GM18519 (cell line): ENCODE measurements around the gene SRPK2.
"Not testable (repeated sequence)": the region's sequence is repeated elsewhere in the genome, so short reads cannot be mapped to it uniquely, and the experiment has no call there.

ENCODE experiments used
- ATAC-seq: cut with Tn5 transposase; IDR thresholded peaks from one replicate; pipeline ENCODE4 v1.9.1; 2021; ENCODE audit warnings: mild to moderate bottlenecking, moderate library complexity; ENCODE audit not compliant: unreplicated experiment, low FRiP score

The SRPK2 gene

GRCh38 chr7:105232829-105233291 lies 155.9 kb downstream of the SRPK2 start:
- ATAC-seq = not testable (repeated sequence)

GRCh38 chr7:105230486-105230885 lies 158.2 kb downstream of the SRPK2 start:
- ATAC-seq = no peak

GRCh38 chr7:105229641-105230040 lies 159.1 kb downstream of the SRPK2 start:
- ATAC-seq = no peak

- ATAC-seq = no peak
Observed at GRCh38 chr7:105228555-105228954, 160.2 kb downstream of the SRPK2 start.

GRCh38 chr7:105227391-105227790 lies 161.3 kb downstream of the SRPK2 start:
- no peak for ATAC-seq

- ATAC-seq = peak; percentile 64
Observed at GRCh38 chr7:105224884-105225651, 163.7 kb downstream of the SRPK2 start.

GRCh38 chr7:105222953-105223352 lies 165.8 kb downstream of the SRPK2 start:
- ATAC-seq = no peak

- ATAC-seq = no peak
Observed at GRCh38 chr7:105219771-105220160, 169.0 kb downstream of the SRPK2 start.

GRCh38 chr7:105218939-105219770 lies 169.6 kb downstream of the SRPK2 start:
- no peak for ATAC-seq

- no peak for ATAC-seq
Observed at GRCh38 chr7:105218215-105218614, 170.5 kb downstream of the SRPK2 start.

- no peak for ATAC-seq
Observed at GRCh38 chr7:105216786-105217185, 171.9 kb downstream of the SRPK2 start.

GRCh38 chr7:105215821-105216220 lies 172.9 kb downstream of the SRPK2 start:
- ATAC-seq = no peak

- no peak for ATAC-seq
Observed at GRCh38 chr7:105215182-105215581, 173.5 kb downstream of the SRPK2 start.

GRCh38 chr7:105213611-105214010 lies 175.1 kb downstream of the SRPK2 start:
- no peak for ATAC-seq

GRCh38 chr7:105212212-105212611 lies 176.5 kb downstream of the SRPK2 start:
- no peak for ATAC-seq

GRCh38 chr7:105210721-105211205 lies 178.0 kb downstream of the SRPK2 start:
- ATAC-seq = peak; percentile 79

GRCh38 chr7:105209870-105210269 lies 178.9 kb downstream of the SRPK2 start:
- no peak for ATAC-seq

- no peak for ATAC-seq
Observed at GRCh38 chr7:105209433-105209832, 179.3 kb downstream of the SRPK2 start.

GRCh38 chr7:105206985-105207384 lies 181.7 kb downstream of the SRPK2 start:
- ATAC-seq = no peak

- no peak for ATAC-seq
Observed at GRCh38 chr7:105205592-105206237, 183.0 kb downstream of the SRPK2 start.

GRCh38 chr7:105204953-105205352 lies 183.8 kb downstream of the SRPK2 start:
- no peak for ATAC-seq
